Activated gamma-delta T cell treated with Interleukin-2 at 50 U/mL for 16 hours (primary cell): ENCODE results near the gene SEC23IP.
"Not testable (repeated sequence)": the region's sequence is repeated elsewhere in the genome, so short reads cannot be mapped to it uniquely, and the experiment has no call there.

ENCODE experiments used
- DNase-seq: peaks from one replicate; pipeline ENCODE4 v3.0.0-alpha.2; 2020

Gene SEC23IP

DNA sequence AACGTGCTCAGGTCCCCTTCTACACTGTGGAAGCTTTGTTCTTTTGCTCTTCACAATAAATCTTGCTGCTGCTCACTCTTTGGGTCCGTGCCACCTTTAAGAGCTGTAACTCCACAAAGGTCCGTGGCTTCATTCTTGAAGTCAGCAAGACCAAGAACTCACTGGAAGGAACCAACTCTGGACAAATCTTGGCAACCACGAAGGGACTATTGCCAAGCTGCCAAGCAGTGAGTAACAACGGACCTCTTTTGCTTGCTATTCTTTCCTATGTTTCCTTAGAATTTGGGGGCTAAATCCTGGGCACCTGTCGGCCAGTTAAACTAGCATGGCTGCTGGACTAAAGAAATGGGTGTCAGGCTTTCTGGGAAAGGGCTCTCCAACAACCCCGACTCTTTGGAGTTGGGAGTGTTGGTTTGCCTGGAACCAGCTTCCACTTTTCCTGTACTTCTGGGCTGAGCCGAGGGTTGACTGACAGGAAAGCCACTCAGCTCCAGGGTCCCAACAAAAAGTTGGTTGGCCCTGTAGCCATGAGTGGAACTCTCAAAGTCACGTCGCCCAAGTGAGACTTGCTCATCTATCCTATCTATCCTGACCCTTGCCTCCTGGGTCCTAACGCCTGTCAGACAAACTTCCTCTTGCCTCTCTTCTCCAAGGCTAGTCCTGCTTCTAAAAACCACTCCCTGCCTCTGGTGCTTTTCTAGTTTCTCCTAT lies 8.5 kb upstream of the SEC23IP start:
- DNase-seq = not testable (repeated sequence)

DNA sequence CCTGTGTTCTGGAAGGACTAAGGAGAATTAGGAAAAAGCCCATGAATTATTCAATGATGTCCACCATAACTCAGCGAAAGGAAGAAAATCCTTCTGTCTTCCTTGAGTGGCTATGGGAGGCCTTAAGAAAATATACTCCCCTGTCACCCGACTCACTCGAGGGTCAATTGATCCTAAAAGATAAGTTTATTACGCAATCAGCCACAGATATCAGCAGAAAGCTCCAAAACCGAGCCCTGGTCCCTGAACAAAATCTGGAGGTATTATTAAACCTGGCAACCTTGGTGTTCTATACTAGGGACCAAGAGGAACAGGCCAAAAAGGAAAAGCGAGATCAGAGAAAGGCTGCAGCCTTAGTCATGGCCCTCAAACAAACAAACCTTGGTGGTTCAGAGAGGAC lies 6.5 kb upstream of the SEC23IP start:
- not testable (repeated sequence) for DNase-seq

DNA sequence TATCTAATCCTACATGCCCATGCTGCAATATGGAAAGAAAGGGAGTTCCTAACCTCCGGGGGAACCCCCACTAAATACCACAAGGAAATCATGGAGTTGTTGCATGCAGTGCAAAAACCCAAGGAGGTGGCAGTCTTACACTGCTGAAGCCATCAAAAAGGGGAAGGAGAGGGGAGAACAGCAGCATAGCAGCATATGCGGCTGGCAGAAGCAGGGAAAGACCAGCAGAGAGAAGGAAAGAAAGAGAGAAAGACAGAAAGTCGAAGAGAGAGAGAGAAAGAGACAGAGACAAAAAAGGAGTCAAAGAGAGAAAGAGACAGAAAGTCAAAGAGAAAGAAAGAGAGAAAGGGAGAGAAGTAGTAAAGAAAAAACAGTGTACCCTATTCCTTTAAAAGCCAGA lies 3.8 kb upstream of the SEC23IP start:
- not testable (repeated sequence) for DNase-seq

DNA sequence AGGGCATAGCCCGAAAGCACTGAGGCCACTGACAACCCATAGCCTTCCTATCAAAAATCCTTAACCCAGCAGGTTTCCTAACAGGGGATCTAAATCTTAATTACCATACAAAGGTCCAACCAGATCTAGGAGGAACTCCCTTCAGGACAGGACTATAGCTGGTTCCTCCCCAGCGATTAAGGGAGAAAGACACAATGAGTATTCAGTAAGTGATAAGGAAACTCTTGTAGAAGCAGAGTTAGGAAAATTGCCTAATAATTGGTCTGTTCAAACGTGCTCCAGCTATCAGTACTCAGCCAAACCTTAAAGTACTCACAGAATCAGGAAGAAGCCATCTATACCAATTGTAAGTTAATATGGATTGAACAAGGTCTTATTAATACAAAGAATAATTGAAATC lies 3.3 kb upstream of the SEC23IP start:
- DNase-seq = not testable (repeated sequence)

DNA sequence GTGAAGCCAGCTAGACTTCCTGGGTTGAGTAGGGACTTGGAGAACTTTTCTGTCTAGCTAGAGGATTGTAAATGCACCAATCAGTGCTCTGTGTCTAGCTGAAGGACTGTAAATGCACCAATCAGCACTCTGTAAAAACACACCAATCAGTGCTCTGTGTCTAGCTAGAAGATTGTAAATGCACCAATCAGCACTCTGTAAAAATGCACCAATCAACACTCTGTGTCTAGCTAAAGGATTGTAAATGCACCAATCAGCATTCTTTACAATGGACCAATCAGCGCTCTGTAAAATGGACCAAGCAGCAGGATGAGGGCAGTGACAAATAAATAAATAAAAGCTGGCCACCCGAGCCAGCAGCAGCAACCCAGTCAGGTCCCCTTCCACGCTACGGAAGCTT lies 2.2 kb upstream of the SEC23IP start:
- DNase-seq = not testable (repeated sequence)

DNA sequence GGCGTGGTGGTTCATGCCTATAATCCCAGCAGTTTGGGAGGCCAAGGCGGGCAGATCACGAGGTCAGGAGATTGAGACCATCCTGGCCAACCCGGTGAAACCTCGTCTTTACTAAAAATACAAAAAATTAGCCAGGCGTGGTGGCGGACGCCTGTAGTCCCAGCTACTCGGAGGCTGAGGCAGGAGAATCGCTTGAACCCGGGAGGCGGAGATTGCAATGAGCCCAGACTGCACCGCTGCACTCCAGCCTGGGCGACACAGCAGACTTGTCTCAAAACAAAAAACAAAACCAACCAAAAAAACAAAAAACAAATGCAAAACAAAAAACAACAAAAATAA lies 712 bp upstream of the SEC23IP start:
- DNase-seq = not testable (repeated sequence)

DNA sequence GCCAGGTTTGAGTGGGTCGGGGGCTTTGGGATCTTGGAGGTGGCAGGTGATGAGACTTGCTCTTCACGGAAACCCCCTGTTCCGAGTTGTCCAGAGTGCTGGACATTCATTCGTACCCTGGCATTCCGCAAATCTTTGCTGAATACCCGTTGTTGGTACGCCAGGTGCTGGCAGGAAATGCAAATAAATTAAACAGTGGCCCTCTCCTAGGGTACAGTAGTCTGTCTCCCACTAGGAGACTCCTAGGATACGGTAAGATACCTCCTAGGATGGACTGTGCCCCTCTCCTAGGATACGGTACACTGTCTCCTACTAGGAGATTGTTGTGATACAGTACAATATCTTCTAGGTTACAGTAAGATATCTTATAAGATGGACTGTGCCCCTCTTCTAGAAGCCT lies 544 bp downstream of the SEC23IP start:
- no peak for DNase-seq

DNA sequence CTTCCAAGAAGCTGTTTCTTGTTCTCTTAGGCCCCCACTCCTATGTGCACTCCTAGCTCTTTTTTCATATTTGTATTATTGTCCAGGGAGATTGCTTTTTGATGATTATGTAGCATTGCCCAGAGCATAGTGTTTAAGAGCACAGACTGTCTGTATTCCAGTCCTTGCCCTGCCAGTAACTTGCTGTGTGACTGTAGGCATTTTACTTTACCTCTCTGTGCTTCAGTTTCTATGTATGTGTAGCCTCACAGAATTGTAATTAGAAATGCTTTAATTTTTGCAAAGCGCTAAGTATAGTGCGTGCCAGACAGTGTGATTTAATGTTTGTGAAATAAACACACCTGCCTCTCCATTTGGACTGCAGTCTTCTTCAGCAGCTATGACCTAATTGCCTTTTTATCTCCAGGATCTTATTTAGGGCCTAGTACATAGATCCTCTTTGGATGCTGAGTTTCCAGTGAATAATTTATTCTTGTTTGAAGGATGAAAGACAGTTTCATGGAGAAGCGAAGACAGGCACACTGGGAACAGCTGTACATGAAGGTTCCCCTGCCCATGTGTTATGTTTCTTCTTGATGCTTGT lies 1.4 kb downstream of the SEC23IP start:
- DNase-seq = no peak

DNA sequence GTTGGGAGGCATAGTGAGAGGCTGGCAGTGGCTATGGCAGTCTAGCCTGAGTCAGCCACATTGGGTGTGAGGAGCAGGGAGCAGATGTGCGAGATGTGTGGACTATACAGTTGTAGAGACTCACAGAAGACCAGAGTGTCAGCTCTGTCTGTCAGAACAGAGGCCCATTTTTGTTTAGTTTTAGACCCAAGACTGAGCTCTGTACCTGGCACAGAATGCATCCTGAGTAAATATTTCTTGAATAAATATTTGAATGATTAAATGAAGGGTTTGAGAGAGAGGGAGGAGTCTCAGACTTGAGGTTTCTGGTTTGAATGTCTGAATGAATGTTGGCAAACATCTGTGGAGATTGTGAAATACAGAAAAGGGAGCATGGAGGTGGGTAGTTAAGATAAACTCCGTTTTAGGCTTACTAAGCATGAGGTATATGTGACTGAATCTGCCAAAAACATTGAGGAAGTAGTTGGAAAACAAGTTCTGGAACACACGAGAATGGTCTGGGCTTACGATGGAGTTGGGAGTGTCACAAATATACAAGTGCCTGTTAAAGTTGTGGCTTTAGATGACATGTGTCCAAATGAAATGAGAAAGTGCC lies 3.6 kb downstream of the SEC23IP start:
- no peak for DNase-seq

DNA sequence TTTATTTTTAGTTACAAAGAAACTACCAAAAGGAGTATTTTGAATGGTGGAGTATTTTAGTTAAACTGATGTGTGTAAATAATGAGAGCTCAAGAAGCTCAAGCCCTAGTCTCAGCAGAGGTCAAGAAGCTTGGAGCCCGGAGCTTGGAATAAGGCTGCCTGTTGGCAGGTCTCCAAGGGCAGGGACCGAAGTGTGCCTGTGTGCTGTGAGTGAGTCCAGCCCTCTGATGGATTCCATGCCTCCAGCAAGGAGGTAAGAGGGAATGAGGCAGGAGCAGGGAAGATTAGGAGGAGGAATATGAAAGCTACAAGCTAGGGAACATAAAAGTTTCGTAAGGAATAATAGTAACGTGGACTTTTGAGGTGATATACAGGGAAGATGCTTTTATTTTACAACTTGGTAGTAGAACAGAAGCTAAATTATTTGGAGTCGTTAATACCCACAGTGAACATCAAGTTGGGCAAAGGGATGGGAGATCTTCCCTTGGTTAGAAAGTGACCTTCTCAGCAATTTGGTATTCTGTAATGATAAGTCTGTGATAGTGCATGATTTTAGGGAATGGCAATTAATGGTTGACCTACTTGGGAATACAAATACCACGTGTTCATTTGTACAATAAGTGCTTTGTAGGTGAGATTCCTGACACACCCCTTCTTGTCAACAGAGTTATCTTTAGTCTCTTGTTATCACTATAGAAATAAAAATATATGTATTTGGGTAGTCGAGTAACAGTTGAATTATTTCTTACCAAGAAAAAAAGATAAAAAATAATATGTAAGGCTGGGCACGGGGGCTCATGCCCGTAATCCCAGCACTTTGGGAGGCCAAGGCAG lies 4.6 kb downstream of the SEC23IP start:
- no peak for DNase-seq

DNA sequence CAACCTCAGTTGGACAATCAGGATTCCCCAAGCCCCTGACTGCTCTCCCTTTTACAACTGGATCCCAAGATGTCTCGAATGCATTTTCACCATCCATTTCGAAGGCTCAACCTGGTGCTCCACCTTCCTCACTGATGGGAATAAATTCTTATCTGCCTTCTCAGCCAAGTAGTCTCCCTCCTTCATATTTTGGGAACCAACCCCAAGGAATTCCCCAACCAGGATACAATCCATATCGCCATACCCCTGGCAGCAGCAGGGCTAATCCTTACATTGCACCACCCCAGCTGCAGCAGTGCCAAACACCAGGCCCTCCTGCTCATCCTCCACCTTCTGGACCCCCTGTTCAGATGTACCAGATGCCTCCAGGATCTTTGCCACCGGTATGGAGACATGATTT lies 6.0 kb downstream of the SEC23IP start:
- no peak for DNase-seq

DNA sequence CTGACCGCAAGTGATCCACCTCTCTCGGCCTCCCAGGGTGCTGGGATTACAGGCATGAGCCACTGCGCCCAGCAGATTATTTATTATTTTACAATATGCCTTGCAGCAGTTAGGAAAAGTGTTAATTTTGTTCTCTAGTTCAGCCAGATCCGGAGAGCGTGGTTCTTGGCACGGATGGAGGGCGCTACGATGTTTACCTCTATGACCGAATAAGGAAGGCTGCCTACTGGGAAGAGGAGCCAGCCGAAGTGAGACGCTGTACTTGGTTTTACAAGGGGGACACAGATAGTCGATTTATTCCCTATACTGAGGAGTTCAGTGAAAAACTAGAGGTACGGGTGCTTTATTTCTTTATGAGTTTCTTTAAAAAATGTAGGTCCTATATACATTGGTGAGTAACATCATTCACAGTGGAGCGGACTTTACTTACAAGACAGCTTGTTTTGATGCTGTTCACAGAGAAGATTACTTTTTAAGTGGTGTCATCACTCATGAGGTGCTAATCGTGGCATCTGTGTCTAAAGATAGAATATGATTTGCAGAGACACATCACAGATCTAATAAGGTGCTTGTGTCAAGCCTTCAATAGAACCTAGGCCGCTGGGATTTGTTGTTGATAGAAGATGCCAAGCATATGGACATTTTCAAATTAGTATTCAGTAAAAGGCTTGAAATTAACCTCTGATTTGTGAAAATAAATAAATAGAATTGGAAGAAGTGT lies 11.6 kb downstream of the SEC23IP start:
- no peak for DNase-seq

DNA sequence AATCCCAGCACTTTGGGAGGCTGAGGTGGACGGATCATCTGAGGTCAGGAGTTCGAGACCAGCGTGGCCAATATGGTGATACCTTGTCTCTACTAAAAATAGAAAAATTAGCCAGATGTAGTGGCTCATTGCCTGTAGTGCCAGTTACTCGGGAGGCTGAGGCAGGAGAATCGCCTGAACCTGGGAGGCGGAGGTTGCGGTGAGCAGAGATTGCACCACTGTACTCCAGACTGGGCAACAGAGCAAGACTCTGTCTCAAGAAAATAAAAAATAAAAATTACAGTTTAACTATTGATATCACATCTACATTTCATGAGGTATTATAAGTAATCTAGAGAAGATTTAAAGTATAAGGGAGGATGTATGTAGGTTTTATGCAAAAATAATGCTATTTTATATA lies 15.2 kb downstream of the SEC23IP start:
- not testable (repeated sequence) for DNase-seq

DNA sequence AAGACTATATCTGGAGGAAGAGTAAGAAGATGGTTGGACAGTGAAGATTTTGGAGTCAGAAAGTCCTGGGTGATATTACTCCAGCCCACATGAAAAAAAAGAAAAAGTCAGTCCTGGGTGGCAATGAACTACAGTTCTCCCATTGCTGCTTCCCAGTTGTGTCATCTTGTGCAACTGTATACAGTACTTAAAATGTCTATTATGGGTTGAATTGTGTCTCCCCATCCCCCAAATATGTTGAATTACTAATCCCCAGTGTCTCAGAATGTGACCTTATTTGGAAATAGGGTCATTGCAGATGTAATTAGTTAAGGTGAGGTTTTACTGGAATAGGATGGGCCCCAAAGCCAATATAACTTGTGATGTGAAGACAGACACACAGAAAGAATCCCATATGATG lies 15.6 kb downstream of the SEC23IP start:
- no peak for DNase-seq

DNA sequence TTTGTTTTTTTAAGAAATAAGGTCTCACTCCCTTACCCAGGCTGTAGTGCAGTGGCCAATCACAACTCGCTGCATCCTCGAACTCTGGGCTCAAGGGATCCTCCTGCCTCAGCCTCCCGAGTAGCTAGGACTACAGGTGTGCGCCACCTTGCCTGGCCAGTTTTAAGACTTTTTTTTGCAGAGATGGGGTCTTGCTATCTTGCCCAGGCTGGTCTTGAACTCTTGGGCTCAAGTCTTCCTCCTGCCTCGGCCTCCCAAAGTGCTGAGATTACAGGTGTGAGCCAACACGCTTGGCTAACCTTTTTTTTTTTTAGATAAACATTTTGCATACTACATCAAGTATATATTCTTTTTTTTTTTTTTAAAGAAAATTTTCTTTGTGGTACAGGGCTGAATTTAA lies 18.2 kb downstream of the SEC23IP start:
- no peak for DNase-seq

DNA sequence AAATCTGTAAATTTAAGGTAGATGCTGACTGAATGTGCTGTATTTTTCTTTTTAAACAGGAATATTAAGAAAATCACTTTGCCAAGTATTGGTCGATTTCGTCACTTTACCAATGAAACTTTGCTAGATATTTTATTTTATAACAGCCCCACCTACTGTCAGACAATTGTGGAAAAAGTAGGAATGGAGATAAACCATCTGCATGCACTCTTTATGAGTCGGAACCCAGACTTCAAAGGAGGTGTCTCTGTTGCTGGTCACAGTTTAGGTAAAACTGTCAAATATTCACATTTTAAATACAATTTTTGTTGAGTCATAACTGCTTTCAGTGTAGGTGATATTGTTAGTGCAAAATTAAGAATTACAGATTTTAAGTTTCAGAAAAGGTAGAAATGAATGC lies 25.2 kb downstream of the SEC23IP start:
- DNase-seq = no peak

DNA sequence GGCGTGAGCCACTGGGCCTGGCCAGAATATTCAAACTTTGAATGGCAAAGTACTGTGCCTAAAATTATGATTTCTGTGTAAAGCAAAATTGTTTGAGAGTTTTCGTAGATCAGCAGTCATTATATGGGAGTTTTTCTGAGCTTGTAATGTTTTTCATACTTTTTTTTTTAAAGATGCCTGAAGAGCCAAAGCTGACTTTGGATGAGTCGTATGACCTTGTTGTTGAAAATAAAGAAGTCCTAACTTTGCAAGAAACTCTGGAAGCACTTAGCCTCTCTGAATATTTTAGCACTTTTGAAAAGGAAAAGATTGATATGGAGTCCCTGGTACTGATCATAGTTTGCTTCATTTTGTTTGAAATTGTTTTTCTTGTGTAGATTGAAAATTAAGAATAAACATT lies 26.7 kb downstream of the SEC23IP start:
- no peak for DNase-seq

DNA sequence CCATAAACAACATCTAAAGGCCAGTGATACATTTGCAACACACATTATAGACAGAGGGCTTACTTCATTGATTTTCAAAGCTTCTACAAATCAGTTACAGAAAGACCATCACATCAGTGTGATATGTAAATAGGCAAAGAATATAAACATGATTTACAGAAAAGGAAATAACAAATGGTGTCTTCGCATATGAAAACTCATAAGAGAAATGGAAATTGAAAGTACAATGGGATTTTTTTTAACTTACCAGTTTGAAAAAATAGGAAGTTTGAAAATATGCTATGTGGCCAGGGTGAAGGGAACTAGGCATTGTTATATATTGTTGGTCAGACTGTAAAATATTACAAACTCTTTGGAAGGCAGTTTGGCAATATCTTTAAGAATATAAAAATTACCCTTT lies 27.3 kb downstream of the SEC23IP start:
- DNase-seq = no peak

DNA sequence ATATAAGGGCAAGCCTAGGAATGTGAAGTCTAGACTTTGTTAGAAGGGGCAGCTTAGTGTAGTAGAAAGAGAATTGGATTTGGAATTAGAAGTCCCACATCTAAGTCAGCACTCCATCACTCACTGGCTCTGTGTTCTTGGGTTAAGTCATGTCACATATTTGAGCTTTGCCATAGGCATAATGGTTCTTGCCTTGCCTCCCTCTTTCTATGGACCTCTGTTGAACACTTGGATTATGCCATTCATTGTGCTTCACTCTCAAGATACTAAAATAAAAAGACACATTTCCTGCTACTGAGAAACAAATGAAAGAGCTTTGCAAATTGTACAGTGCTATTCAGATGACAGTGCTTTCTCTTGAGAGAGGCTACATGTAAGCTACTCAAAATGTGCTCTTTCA lies 35.9 kb downstream of the SEC23IP start:
- no peak for DNase-seq

DNA sequence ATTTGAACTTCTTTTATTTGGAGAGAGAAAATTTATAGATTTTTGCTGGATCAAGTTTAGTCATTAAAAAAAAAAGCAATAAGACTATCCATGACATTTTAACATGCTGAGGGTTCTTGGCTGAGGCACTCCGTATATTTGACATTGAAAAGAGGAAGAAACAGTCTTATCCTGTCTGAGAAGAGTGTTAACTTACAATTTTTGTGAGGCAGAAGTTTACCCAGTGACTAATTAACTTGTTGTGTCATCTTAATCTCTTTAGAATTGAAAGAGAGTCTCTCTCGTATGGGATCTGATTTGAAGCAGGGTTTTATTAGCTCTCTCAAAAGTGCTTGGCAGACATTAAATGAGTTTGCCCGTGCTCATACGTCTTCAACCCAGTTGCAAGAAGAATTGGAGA lies 39.3 kb downstream of the SEC23IP start:
- no peak for DNase-seq

DNA sequence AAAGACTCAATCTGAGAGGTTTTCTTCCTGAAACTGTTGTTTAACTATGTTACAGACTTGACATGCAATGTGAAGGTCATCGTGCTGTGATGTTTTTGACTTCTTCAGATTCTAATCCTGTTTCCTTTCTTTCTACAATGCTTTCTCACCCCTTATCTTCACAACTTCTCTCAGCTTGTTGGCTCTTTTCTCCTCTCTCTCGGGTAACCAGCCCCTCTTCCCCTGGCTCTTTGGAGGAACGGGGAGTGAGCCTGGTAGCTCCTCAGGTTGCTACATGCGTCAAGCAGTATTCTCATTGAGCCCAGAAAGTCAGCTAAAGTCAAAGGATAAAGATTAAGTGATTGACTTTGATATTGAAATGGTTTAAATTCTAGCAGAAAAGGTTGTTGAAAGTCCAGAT lies 40.1 kb downstream of the SEC23IP start:
- DNase-seq = no peak

DNA sequence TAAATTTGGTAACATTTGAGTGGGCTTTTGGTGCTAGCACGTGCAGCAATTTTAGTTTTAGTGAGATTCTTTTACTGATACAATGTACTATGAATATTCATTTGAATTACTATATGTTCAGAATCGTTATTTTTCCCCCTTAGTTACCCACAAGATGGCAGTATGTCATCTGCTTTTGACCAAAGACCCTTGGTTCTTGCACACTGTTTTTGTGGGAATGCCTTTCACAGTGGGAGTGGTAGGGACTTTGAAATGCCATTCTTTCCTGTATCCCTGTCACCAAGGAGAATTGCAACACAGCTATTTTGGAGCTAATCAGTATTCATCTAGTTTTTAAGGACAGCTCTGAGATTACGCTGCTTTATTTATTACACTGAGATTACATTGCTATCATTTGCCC lies 40.6 kb downstream of the SEC23IP start:
- no peak for DNase-seq

DNA sequence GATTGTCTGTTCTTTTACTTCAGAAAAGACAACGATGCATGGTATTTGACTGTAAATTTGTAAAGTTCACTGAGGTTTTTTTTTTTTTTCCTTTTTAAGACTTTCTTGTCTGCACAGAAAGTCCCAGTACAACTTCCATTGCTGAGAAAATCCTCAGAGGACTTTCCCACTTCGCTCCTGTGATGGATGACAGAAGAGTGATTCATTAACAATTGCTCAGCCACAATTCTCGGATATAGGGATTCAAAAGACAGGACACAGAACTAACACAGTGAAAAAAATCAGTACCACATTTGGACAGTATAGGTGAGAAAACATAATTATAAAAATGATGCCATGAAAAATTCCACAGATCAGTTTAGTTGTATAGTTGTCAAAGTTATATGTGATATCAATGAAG lies 48.0 kb downstream of the SEC23IP start:
- DNase-seq = no peak
